ENCODE data around the gene HOXB13. TPM values are rescaled to one million over a fixed set of nuclear protein-coding genes. Genes with fewer than 3 reads are reported as not detected.

The HOXB13 gene
- polyA plus RNA-seq, 2 of the 4 experiments (the other 2 are of a cell fraction), result 3.2 to 3.5 TPM

DNA sequence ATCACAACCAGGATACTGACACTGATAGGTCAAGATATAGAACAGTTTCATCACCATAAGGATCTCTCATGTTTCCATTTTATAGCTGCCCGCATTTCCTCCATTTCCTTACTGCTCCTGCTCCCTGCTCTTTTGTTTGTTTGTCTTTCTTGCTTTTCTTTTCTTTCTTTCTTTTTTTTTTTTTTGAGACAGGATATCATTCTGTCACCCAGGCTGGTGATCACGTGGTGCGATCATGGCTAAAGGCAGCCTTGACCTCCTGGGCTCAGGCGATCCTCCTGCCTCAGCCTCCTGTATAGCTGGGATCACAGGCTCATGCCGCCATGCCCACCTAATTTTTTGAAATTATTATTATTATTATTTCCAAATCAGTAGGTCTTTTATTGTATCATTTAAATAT is 37.9 kb downstream of the HOXB13 start:
- DNase-seq (ENCODE audit: low read depth in 1 of 2, low spot score in 1 of 2) (no peak), FAIRE-seq (no peak), ATAC-seq (no peak)
- TF ChIP-seq, protein P1, sequence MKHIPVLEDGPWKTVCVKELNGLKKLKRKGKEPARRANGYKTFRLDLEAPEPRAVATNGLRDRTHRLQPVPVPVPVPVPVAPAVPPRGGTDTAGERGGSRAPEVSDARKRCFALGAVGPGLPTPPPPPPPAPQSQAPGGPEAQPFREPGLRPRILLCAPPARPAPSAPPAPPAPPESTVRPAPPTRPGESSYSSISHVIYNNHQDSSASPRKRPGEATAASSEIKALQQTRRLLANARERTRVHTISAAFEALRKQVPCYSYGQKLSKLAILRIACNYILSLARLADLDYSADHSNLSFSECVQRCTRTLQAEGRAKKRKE (CRISPR knock-in tag; IDR thresholded peaks at IDR 0.05; ENCODE audit: low read depth), result no peak
- TF ChIP-seq FOSL2 (IDR thresholded peaks at IDR 0.05), result no peak
- TF ChIP-seq FOSL2 (CRISPR knock-in tag; IDR thresholded peaks at IDR 0.05), result no peak
- no peak for TF ChIP-seq HEYL (CRISPR knock-in tag; IDR thresholded peaks at IDR 0.05)
- TF ChIP-seq RFX5 (IDR thresholded peaks at IDR 0.05), result no peak
- no peak for TF ChIP-seq NR3C1 (IDR thresholded peaks at IDR 0.05)
- TF ChIP-seq, protein P2, sequence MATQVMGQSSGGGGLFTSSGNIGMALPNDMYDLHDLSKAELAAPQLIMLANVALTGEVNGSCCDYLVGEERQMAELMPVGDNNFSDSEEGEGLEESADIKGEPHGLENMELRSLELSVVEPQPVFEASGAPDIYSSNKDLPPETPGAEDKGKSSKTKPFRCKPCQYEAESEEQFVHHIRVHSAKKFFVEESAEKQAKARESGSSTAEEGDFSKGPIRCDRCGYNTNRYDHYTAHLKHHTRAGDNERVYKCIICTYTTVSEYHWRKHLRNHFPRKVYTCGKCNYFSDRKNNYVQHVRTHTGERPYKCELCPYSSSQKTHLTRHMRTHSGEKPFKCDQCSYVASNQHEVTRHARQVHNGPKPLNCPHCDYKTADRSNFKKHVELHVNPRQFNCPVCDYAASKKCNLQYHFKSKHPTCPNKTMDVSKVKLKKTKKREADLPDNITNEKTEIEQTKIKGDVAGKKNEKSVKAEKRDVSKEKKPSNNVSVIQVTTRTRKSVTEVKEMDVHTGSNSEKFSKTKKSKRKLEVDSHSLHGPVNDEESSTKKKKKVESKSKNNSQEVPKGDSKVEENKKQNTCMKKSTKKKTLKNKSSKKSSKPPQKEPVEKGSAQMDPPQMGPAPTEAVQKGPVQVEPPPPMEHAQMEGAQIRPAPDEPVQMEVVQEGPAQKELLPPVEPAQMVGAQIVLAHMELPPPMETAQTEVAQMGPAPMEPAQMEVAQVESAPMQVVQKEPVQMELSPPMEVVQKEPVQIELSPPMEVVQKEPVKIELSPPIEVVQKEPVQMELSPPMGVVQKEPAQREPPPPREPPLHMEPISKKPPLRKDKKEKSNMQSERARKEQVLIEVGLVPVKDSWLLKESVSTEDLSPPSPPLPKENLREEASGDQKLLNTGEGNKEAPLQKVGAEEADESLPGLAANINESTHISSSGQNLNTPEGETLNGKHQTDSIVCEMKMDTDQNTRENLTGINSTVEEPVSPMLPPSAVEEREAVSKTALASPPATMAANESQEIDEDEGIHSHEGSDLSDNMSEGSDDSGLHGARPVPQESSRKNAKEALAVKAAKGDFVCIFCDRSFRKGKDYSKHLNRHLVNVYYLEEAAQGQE (IDR thresholded peaks at IDR 0.05), result no peak
- no peak for TF ChIP-seq BHLHE40 (IDR thresholded peaks at IDR 0.05; ENCODE audit: low read depth, low read length)
- no peak for TF ChIP-seq CBX2 (IDR thresholded peaks at IDR 0.05; ENCODE audit: borderline replicate concordance, low read depth)
- TF ChIP-seq TFCP2L1 (CRISPR knock-in tag; IDR thresholded peaks at IDR 0.05), result no peak
- TF ChIP-seq CEBPB (IDR thresholded peaks at IDR 0.05), result no peak
- TF ChIP-seq, protein P3, sequence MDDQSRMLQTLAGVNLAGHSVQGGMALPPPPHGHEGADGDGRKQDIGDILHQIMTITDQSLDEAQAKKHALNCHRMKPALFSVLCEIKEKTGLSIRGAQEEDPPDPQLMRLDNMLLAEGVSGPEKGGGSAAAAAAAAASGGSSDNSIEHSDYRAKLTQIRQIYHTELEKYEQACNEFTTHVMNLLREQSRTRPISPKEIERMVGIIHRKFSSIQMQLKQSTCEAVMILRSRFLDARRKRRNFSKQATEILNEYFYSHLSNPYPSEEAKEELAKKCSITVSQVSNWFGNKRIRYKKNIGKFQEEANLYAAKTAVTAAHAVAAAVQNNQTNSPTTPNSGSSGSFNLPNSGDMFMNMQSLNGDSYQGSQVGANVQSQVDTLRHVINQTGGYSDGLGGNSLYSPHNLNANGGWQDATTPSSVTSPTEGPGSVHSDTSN (IDR thresholded peaks at IDR 0.05), result no peak
- TF ChIP-seq ZFP36 (IDR thresholded peaks at IDR 0.05; ENCODE audit: borderline replicate concordance, partially characterized antibody), result no peak
- TF ChIP-seq HDAC2 (IDR thresholded peaks at IDR 0.05), result no peak
- no peak for TF ChIP-seq CBX8 (IDR thresholded peaks at IDR 0.05)
- TF ChIP-seq TP53 (CRISPR knock-in tag; IDR thresholded peaks at IDR 0.05), result no peak
- Histone ChIP-seq H3K4me1 (0 out of 3 replicates have a peak, but pooled peaks cover 5% of the 10 kb centered on the region), H3K27ac (no peak overlapping the region), H3K9me3 (peaks cover 3% of the 10 kb centered on the region; the same call in 1 of the 3 replicates), H3K4me2 (no peak overlapping the region), H3K4me3 (no peak overlapping the region)
- ChIA-PET CTCF (interaction anchor here (0.6 to 1.7 kb wide), 3 partner anchors 13 to 114 kb away, joined by 3 to 4 read pairs (median 3); no protein-coding TSS in a partner anchor), POLR2A (no interaction called here)
- 88% methylated on average over 5 of the region's 5 CpGs for WGBS (ENCODE audit: missing lambda C conversion rate)

DNA sequence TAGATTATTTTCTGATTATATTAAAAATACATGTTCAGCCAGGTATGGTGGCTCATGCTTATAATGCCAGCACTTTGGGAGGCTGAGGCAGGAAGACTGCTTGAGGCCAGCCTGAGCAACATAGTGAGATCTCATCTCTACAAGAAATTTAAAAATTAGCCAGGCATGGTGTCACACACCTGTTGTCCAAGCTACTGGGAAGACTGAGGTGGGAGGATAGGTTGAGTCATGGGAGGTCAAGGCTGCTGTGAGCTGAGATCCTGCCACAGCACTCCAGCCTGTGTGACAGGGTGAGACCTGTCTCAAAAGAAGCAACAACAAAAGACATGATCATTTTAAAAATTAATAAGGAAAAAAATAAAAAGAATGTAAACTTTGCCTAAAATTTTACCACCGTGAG is 46.9 kb downstream of the HOXB13 start:
- no peak for DNase-seq (ENCODE audit: low read depth in 1 of 2, low spot score in 1 of 2)
- Histone ChIP-seq H3K27ac (no peak overlapping the region), H3K4me1 (peaks cover 8% of the 10 kb centered on the region; the same call in 1 of the 3 replicates), H3K4me2 (no peak overlapping the region), H3K4me3 (no peak overlapping the region), H3K9me3 (no peaks in the 10 kb centered on the region)
- TF ChIP-seq, protein P4, sequence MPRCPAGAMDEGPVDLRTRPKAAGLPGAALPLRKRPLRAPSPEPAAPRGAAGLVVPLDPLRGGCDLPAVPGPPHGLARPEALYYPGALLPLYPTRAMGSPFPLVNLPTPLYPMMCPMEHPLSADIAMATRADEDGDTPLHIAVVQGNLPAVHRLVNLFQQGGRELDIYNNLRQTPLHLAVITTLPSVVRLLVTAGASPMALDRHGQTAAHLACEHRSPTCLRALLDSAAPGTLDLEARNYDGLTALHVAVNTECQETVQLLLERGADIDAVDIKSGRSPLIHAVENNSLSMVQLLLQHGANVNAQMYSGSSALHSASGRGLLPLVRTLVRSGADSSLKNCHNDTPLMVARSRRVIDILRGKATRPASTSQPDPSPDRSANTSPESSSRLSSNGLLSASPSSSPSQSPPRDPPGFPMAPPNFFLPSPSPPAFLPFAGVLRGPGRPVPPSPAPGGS (IDR thresholded peaks at IDR 0.05), result no peak
- TF ChIP-seq, protein P3 (IDR thresholded peaks at IDR 0.05), result no peak
- TF ChIP-seq TP53 (CRISPR knock-in tag; IDR thresholded peaks at IDR 0.05) (no peak), NFE2L2 (conservative IDR thresholded peaks at IDR 0.05; ENCODE audit: low read length) (no peak)
- POLR2A ChIA-PET, result no interaction called here
- WGBS (ENCODE audit: missing lambda C conversion rate), result 93% methylated on average over 1 of the region's 1 CpG
- no peak for FAIRE-seq
- CTCF ChIA-PET, result interaction anchor here (0.8 to 22.8 kb wide), 7 partner anchors 12 to 202 kb away, joined by 3 to 565 read pairs (median 121); partner anchors contain the start of genes HOXB13, PRAC1 and PRAC2
- ATAC-seq, result no peak

All from A549 (cell line).